Measurements from ENCODE around the gene KLHL21. TPM values are rescaled to one million over a fixed set of nuclear protein-coding genes. Genes with fewer than 3 reads are reported as not detected.
"Not testable (repeated sequence)": the region's sequence is repeated elsewhere in the genome, so short reads cannot be mapped to it uniquely, and the experiment has no call there.

Gene KLHL21
- total and polyA plus RNA-seq, 7 experiments from 2014 or later = 17.2 to 58.1 (median 31.1) TPM

- no peaks in the 10 kb centered on the region for H3K9me3 ChIP-seq (ENCODE audit: control insufficient read depth in 2 of 3, low read length in 3 of 3)
- ChIA-PET CTCF (interaction anchor here (1.6 to 2.3 kb wide), 2 partner anchors 8 to 152 kb away, joined by 4 to 8 read pairs; no protein-coding TSS in a partner anchor), POLR2A (interaction anchor here (0.5 kb wide), 1 partner anchor 96 kb away, joined by 3 read pairs; no protein-coding TSS in a partner anchor)
- no peak overlapping the region for H3K27ac ChIP-seq (ENCODE audit: low read depth, low read length)
- no peak overlapping the region for H3K27ac Mint-ChIP-seq
- DNase-seq (no peak), ATAC-seq (no peak)
- peaks cover 2 to 32% (median 12%) of the 10 kb centered on the region in 5 donors for H3K36me3 Mint-ChIP-seq
- no peak overlapping the region for H3K4me3 ChIP-seq (ENCODE audit: low read length)
- H3K36me3 ChIP-seq (ENCODE audit: control insufficient read depth in 2 of 3, insufficient read depth in 3 of 3, low read length in 3 of 3) = peaks cover 0 to 84% (median 5%) of the 10 kb centered on the region in 3 experiments
- H3K27me3 Mint-ChIP-seq = no peaks in the 10 kb centered on the region
- H3K4me1 ChIP-seq (ENCODE audit: control insufficient read depth in 2 of 2, insufficient read depth in 2 of 2, low read length in 2 of 2) = no peaks in the 10 kb centered on the region
- intact Hi-C loops (cut with micrococcal nuclease) = no loop called here
- H3K9me3 Mint-ChIP-seq = no peaks in the 10 kb centered on the region
- H3K4me1 Mint-ChIP-seq = peaks cover 0 to 6% (median 0%) of the 10 kb centered on the region in 7 donors
- H3K27me3 ChIP-seq (ENCODE audit: control insufficient read depth in 2 of 2, insufficient read depth in 2 of 2, low read length in 2 of 2) = no peaks in the 10 kb centered on the region
- no peak overlapping the region for H3K4me3 Mint-ChIP-seq
These were observed 35.6 kb upstream of the KLHL21 start for GRCh38 chr1:6638226-6638625.

- peaks cover 0 to 86% (median 5%) of the 10 kb centered on the region in 3 experiments for H3K36me3 ChIP-seq (ENCODE audit: control insufficient read depth in 2 of 3, insufficient read depth in 3 of 3, low read length in 3 of 3)
- intact Hi-C loops (cut with micrococcal nuclease) = no loop called here
- DNase-seq = no peak
- no peak overlapping the region for H3K27ac ChIP-seq (ENCODE audit: low read depth, low read length)
- H3K9me3 ChIP-seq (ENCODE audit: control insufficient read depth in 2 of 3, low read length in 3 of 3) = no peaks in the 10 kb centered on the region
- Mint-ChIP-seq H3K4me3 (no peak overlapping the region), H3K27ac (peak overlapping the region in 1 of 9 donors; percentile 25), H3K4me1 (peaks cover 0 to 4% (median 0%) of the 10 kb centered on the region in 7 donors), H3K27me3 (no peaks in the 10 kb centered on the region), H3K36me3 (peaks cover 2 to 30% (median 9%) of the 10 kb centered on the region in 5 donors), H3K9me3 (no peaks in the 10 kb centered on the region)
- ChIA-PET CTCF (interaction anchor here (1.6 to 2.3 kb wide), 2 partner anchors 9 to 152 kb away, joined by 4 to 8 read pairs; no protein-coding TSS in a partner anchor), POLR2A (interaction anchor here (0.5 kb wide), 1 partner anchor 96 kb away, joined by 3 read pairs; no protein-coding TSS in a partner anchor)
- no peaks in the 10 kb centered on the region for H3K4me1 ChIP-seq (ENCODE audit: control insufficient read depth in 2 of 2, insufficient read depth in 2 of 2, low read length in 2 of 2)
- ATAC-seq = no peak
- H3K4me3 ChIP-seq (ENCODE audit: low read length) = no peak overlapping the region
- H3K27me3 ChIP-seq (ENCODE audit: control insufficient read depth in 2 of 2, insufficient read depth in 2 of 2, low read length in 2 of 2) = no peaks in the 10 kb centered on the region
These were observed 35.1 kb upstream of the KLHL21 start for GRCh38 chr1:6637770-6638169.

- peaks cover 0 to 87% (median 10%) of the 10 kb centered on the region in 3 experiments for H3K36me3 ChIP-seq (ENCODE audit: control insufficient read depth in 2 of 3, insufficient read depth in 3 of 3, low read length in 3 of 3)
- H3K27ac Mint-ChIP-seq = peak overlapping the region in 2 of 9 donors; percentile 23 to 30
- CTCF ChIA-PET = interaction anchor here (0.6 to 2.3 kb wide), 3 partner anchors 10 to 214 kb away, joined by 4 to 8 read pairs (median 4); no protein-coding TSS in a partner anchor
These were observed 34.1 kb upstream of the KLHL21 start for GRCh38 chr1:6636778-6637177.

GRCh38 chr1:6635910-6636760, 33.5 kb upstream of the KLHL21 start:
- H3K27me3 ChIP-seq (ENCODE audit: control insufficient read depth in 2 of 2, insufficient read depth in 2 of 2, low read length in 2 of 2) = no peaks in the 10 kb centered on the region
- H3K36me3 Mint-ChIP-seq = peaks cover 0 to 22% (median 0%) of the 10 kb centered on the region in 5 donors
- peaks cover 0 to 87% (median 10%) of the 10 kb centered on the region in 3 experiments for H3K36me3 ChIP-seq (ENCODE audit: control insufficient read depth in 2 of 3, insufficient read depth in 3 of 3, low read length in 3 of 3)
- DNase-seq (no peak), ATAC-seq (no peak)
- H3K4me1 Mint-ChIP-seq = no peaks in the 10 kb centered on the region
- no peak overlapping the region for H3K4me3 ChIP-seq (ENCODE audit: low read length)
- H3K9me3 ChIP-seq (ENCODE audit: control insufficient read depth in 2 of 3, low read length in 3 of 3) = no peaks in the 10 kb centered on the region
- no peak overlapping the region for H3K4me3 Mint-ChIP-seq
- peak overlapping the region in 2 of 9 donors; percentile 12 to 49 for H3K27ac Mint-ChIP-seq
- no peaks in the 10 kb centered on the region for H3K27me3 Mint-ChIP-seq
- no peaks in the 10 kb centered on the region for H3K4me1 ChIP-seq (ENCODE audit: control insufficient read depth in 2 of 2, insufficient read depth in 2 of 2, low read length in 2 of 2)
- intact Hi-C loops (cut with micrococcal nuclease) = no loop called here
- H3K9me3 Mint-ChIP-seq = no peaks in the 10 kb centered on the region
- H3K27ac ChIP-seq (ENCODE audit: low read depth, low read length) = no peak overlapping the region
- ChIA-PET POLR2A (interaction anchor here (1.1 kb wide), 1 partner anchor 10 kb away, joined by 3 read pairs; no protein-coding TSS in a partner anchor), CTCF (interaction anchor here (1.6 kb wide), 1 partner anchor 10 kb away, joined by 4 read pairs; no protein-coding TSS in a partner anchor)

More at GRCh38 chr1:6636778-6637177, 34.1 kb upstream of the KLHL21 start:
- ATAC-seq; H3K27ac ChIP-seq (ENCODE audit: low read depth, low read length); intact Hi-C loops (cut with micrococcal nuclease); H3K27me3 ChIP-seq (ENCODE audit: control insufficient read depth in 2 of 2, insufficient read depth in 2 of 2, low read length in 2 of 2); H3K4me3 Mint-ChIP-seq; H3K4me1 ChIP-seq (ENCODE audit: control insufficient read depth in 2 of 2, insufficient read depth in 2 of 2, low read length in 2 of 2); H3K4me3 ChIP-seq (ENCODE audit: low read length); H3K4me1 Mint-ChIP-seq; H3K27me3 Mint-ChIP-seq; DNase-seq; H3K9me3 Mint-ChIP-seq; H3K9me3 ChIP-seq (ENCODE audit: control insufficient read depth in 2 of 3, low read length in 3 of 3): not testable (repeated sequence)
- POLR2A ChIA-PET = interaction anchor here (1.1 kb wide), 1 partner anchor 9 kb away, joined by 3 read pairs; no protein-coding TSS in a partner anchor
- H3K36me3 Mint-ChIP-seq = peaks cover 0 to 22% (median 0%) of the 10 kb centered on the region in 5 donors

- ATAC-seq (no peak), DNase-seq (no peak)
- Histone ChIP-seq H3K36me3 (ENCODE audit: control insufficient read depth in 2 of 3, insufficient read depth in 3 of 3, low read length in 3 of 3) (peaks cover 0 to 91% (median 10%) of the 10 kb centered on the region in 3 experiments), H3K9me3 (ENCODE audit: control insufficient read depth in 2 of 3, low read length in 3 of 3) (no peaks in the 10 kb centered on the region), H3K27ac (ENCODE audit: low read depth, low read length) (no peak overlapping the region), H3K4me3 (ENCODE audit: low read length) (no peak overlapping the region), H3K4me1 (ENCODE audit: control insufficient read depth in 2 of 2, insufficient read depth in 2 of 2, low read length in 2 of 2) (no peaks in the 10 kb centered on the region), H3K27me3 (ENCODE audit: control insufficient read depth in 2 of 2, insufficient read depth in 2 of 2, low read length in 2 of 2) (no peaks in the 10 kb centered on the region)
- no peak overlapping the region for H3K4me3 Mint-ChIP-seq
- no peaks in the 10 kb centered on the region for H3K9me3 Mint-ChIP-seq
- no peaks in the 10 kb centered on the region for H3K4me1 Mint-ChIP-seq
- peaks cover 0 to 18% (median 0%) of the 10 kb centered on the region in 5 donors for H3K36me3 Mint-ChIP-seq
- no peak overlapping the region for H3K27ac Mint-ChIP-seq
- CTCF ChIA-PET = interaction anchor here (1.0 to 1.3 kb wide), 3 partner anchors 44 to 149 kb away, joined by 3 to 4 read pairs (median 3); no protein-coding TSS in a partner anchor
- intact Hi-C loops (cut with micrococcal nuclease) = no loop called here
- POLR2A ChIA-PET = interaction anchor here (1.0 to 1.1 kb wide), 2 partner anchors 33 to 81 kb away, joined by 3 read pairs; partner anchors contain the start of genes KLHL21 and TAS1R1
- H3K27me3 Mint-ChIP-seq = no peaks in the 10 kb centered on the region
These were observed 32.7 kb upstream of the KLHL21 start for GRCh38 chr1:6635161-6635909.

All from naive thymus-derived CD4-positive, alpha-beta T cell (primary cell).